Right atrium auricular region (tissue), 2 donors: ENCODE results near the gene FBXW4. TPM values are rescaled to one million over a fixed set of nuclear protein-coding genes. Genes with fewer than 3 reads are reported as not detected.

Experiments used
- DNase-seq: peaks from one replicate; pipeline ENCODE4 v3.0.0-alpha.2; 2019; ENCODE audit warnings: low spot score
- H3K27ac ChIP-seq, 2 donors: fragments of 200-600 bp; sonication (generic); 1 replicate in 1 of 2; 2 replicates in 1 of 2; pipeline ENCODE4 v1.5.1; 2016 to 2019
- H3K27me3 ChIP-seq, 2 donors: fragments of 200-600 bp; sonication (generic); one replicate each; pipeline versions ENCODE4 v1.5.1 to v1.6.0; 2017 to 2019
- H3K36me3 ChIP-seq: fragments of 200-600 bp; sonication (generic); one replicate; pipeline ENCODE4 v1.5.1; 2016
- H3K4me1 ChIP-seq, 2 donors: fragments of 200-600 bp; sonication (generic); one replicate each; pipeline versions ENCODE4 v1.5.1 to v1.6.0; 2017 to 2019
- H3K4me3 ChIP-seq, 2 donors: fragments of 200-600 bp; sonication (generic); 1 replicate in 1 of 2; 2 replicates in 1 of 2; pipeline ENCODE4 v1.5.1; 2017 to 2019; ENCODE audit warnings: mild to moderate bottlenecking in 1 of 2, moderate library complexity in 1 of 2
- H3K9me3 ChIP-seq, 2 donors: fragments of 200-600 bp; sonication (generic); one replicate each; pipeline ENCODE4 v1.5.1; 2019
- CTCF ChIP-seq, 2 donors: fragments of 200-600 bp; sonication (generic); IDR thresholded peaks; one replicate each; pipeline ENCODE4 v1.5.1; 2019; ENCODE audit warnings: antibody characterized with exemption in 2 of 2
- total RNA-seq, 2 donors: library from RNA; depleted of rRNA; stranded (reverse); fragments of >200 nt; gene quantifications; one replicate each; pipeline ENCODE4 v1.1.0, GENCODE V29; 2016

FBXW4 gene
- total RNA-seq, 2 donors from 2014 or later: 75.2 to 95.1 TPM

GRCh38 chr10:101565936-101566332, 129.0 kb downstream of the FBXW4 start:
- no peak for TF ChIP-seq CTCF (IDR thresholded peaks at IDR 0.05)
- Histone ChIP-seq H3K4me1 (peaks cover 0 to 26% of the 10 kb centered on the region in 2 donors), H3K27ac (no peak overlapping the region), H3K4me3 (no peak overlapping the region), H3K9me3 (no peaks in the 10 kb centered on the region), H3K36me3 (no peaks in the 10 kb centered on the region), H3K27me3 (peaks cover 0 to 21% of the 10 kb centered on the region in 2 donors)
- no peak for DNase-seq

GRCh38 chr10:101565370-101565900, 129.5 kb downstream of the FBXW4 start:
- Histone ChIP-seq H3K4me1 (peaks cover 0 to 21% of the 10 kb centered on the region in 2 donors), H3K9me3 (no peaks in the 10 kb centered on the region), H3K27ac (no peak overlapping the region), H3K4me3 (no peak overlapping the region), H3K27me3 (peaks cover 0 to 21% of the 10 kb centered on the region in 2 donors), H3K36me3 (no peaks in the 10 kb centered on the region)
- DNase-seq: no peak
- no peak for TF ChIP-seq CTCF (IDR thresholded peaks at IDR 0.05)

- H3K4me3 ChIP-seq: no peak overlapping the region
- H3K36me3 ChIP-seq: no peaks in the 10 kb centered on the region
- peaks cover 0 to 20% of the 10 kb centered on the region in 2 donors for H3K27me3 ChIP-seq
- TF ChIP-seq CTCF (IDR thresholded peaks at IDR 0.05): no peak
- no peaks in the 10 kb centered on the region for H3K9me3 ChIP-seq
- H3K27ac ChIP-seq: no peak overlapping the region
- peaks cover 0 to 12% of the 10 kb centered on the region in 2 donors for H3K4me1 ChIP-seq
- no peak for DNase-seq
Measured at GRCh38 chr10:101564490-101564991, 130.4 kb downstream of the FBXW4 start.

- TF ChIP-seq CTCF (IDR thresholded peaks at IDR 0.05): no peak
- Histone ChIP-seq H3K36me3 (no peaks in the 10 kb centered on the region), H3K4me1 (peaks cover 0 to 9% of the 10 kb centered on the region in 2 donors), H3K4me3 (no peak overlapping the region), H3K9me3 (no peaks in the 10 kb centered on the region), H3K27me3 (peaks cover 0 to 11% of the 10 kb centered on the region in 2 donors), H3K27ac (no peak overlapping the region)
- DNase-seq: no peak
Measured at GRCh38 chr10:101563497-101564040, 131.4 kb downstream of the FBXW4 start.

GRCh38 chr10:101563007-101563406, 132.0 kb downstream of the FBXW4 start:
- Histone ChIP-seq H3K27ac (no peak overlapping the region), H3K4me3 (no peak overlapping the region), H3K4me1 (peaks cover 0 to 9% of the 10 kb centered on the region in 2 donors), H3K9me3 (no peaks in the 10 kb centered on the region), H3K27me3 (peaks cover 0 to 11% of the 10 kb centered on the region in 2 donors), H3K36me3 (no peaks in the 10 kb centered on the region)
- DNase-seq: no peak
- no peak for TF ChIP-seq CTCF (IDR thresholded peaks at IDR 0.05)
